Fibroblast of skin of left biceps (primary cell): ENCODE data around the gene BEND5.

Experiments used
- DNase-seq, 2 experiments: peaks; one replicate each; pipeline ENCODE4 v3.0.0-alpha.2; 2013; ENCODE audit warnings: low read depth in 2 of 2

BEND5 gene

GRCh38 chr1:48776393-48777218 is at the start of gene BEND5:
Gene BEND5 (minus strand): TSS chr1:48776891. CDS start chr1:48776831, 60 bp downstream.
- peak; percentile 31 to 41 for DNase-seq

- DNase-seq: no peak
Observed at GRCh38 chr1:48823168-48823567, 46.5 kb upstream of the BEND5 start.

GRCh38 chr1:48820491-48820890 is 43.8 kb upstream of the BEND5 start:
- DNase-seq: no peak

- no peak for DNase-seq
Observed at GRCh38 chr1:48817505-48818114, 40.9 kb upstream of the BEND5 start.

GRCh38 chr1:48810740-48811139 is 34.0 kb upstream of the BEND5 start:
- no peak for DNase-seq

GRCh38 chr1:48808496-48808895 is 31.8 kb upstream of the BEND5 start:
- DNase-seq: no peak

- DNase-seq: no peak
Observed at GRCh38 chr1:48807554-48808260, 31.0 kb upstream of the BEND5 start.

GRCh38 chr1:48803474-48803873 is 26.8 kb upstream of the BEND5 start:
- DNase-seq: no peak

GRCh38 chr1:48794816-48795215 is 18.1 kb upstream of the BEND5 start:
- no peak for DNase-seq

- no peak for DNase-seq
Observed at GRCh38 chr1:48793863-48794262, 17.2 kb upstream of the BEND5 start.

GRCh38 chr1:48792961-48793360 is 16.3 kb upstream of the BEND5 start:
- no peak for DNase-seq

GRCh38 chr1:48790397-48790796 is 13.7 kb upstream of the BEND5 start:
- no peak for DNase-seq

- DNase-seq: no peak
Observed at GRCh38 chr1:48789903-48790302, 13.2 kb upstream of the BEND5 start.

GRCh38 chr1:48785869-48786268 is 9.2 kb upstream of the BEND5 start:
- no peak for DNase-seq

- DNase-seq: no peak
Observed at GRCh38 chr1:48784301-48784700, 7.6 kb upstream of the BEND5 start.

GRCh38 chr1:48777219-48777895 is 666 bp upstream of the BEND5 start:
- no peak for DNase-seq

GRCh38 chr1:48775831-48776392 is 779 bp downstream of the BEND5 start:
- no peak for DNase-seq

- DNase-seq: no peak
Observed at GRCh38 chr1:48773133-48773532, 3.6 kb downstream of the BEND5 start.

- DNase-seq: no peak
Observed at GRCh38 chr1:48772211-48772610, 4.5 kb downstream of the BEND5 start.

- DNase-seq: no peak
Observed at GRCh38 chr1:48771561-48771960, 5.1 kb downstream of the BEND5 start.

GRCh38 chr1:48767975-48768510 is 8.6 kb downstream of the BEND5 start:
- no peak for DNase-seq

GRCh38 chr1:48765335-48765734 is 11.4 kb downstream of the BEND5 start:
- DNase-seq: no peak
